Endothelial cell of umbilical vein (primary cell): ENCODE data around the gene SKI.

Experiments used
- EZH2 ChIP-seq: IDR thresholded peaks from 2 replicates; pipeline ENCODE4 v1.6.1; 2012; ENCODE audit warnings: borderline replicate concordance, low read depth, mild to moderate bottlenecking, moderate library complexity, low read length, inconsistent platforms; ENCODE audit not compliant: severe bottlenecking
- FOS ChIP-seq: IDR thresholded peaks from 2 replicates; pipeline ENCODE4 v1.6.1; 2011; ENCODE audit warnings: mild to moderate bottlenecking, low read length, moderate library complexity, borderline replicate concordance; ENCODE audit not compliant: insufficient read depth
- GATA2 ChIP-seq: IDR thresholded peaks from 2 replicates; pipeline ENCODE4 v1.7.0; 2011; ENCODE audit warnings: low read depth, mild to moderate bottlenecking, moderate library complexity, mixed read lengths, low read length; ENCODE audit not compliant: insufficient read length, insufficient read depth
- MYC ChIP-seq: IDR thresholded peaks from one replicate; pipeline ENCODE4 v1.6.1; 2011; ENCODE audit warnings: mild to moderate bottlenecking, low read depth, low read length
- POLR2A ChIP-seq: IDR thresholded peaks from 2 replicates; pipeline ENCODE4 v1.6.1; 2012; ENCODE audit warnings: low read depth, mild to moderate bottlenecking, control low read depth, low read length
- POLR2AphosphoS5 ChIP-seq: IDR thresholded peaks from 2 replicates; pipeline ENCODE4 v1.6.1; 2012; ENCODE audit warnings: low read depth, mild to moderate bottlenecking, control low read depth, low read length, moderate library complexity; ENCODE audit not compliant: insufficient read depth
- TF ChIP-seq, protein P1 (sequence below), 2 donors: IDR thresholded peaks; 1 replicate in 1 of 2; 2 replicates in 1 of 2; pipeline ENCODE4 v1.5.1; 2011; ENCODE audit warnings: low read length in 2 of 2, mild to moderate bottlenecking in 2 of 2, moderate library complexity in 2 of 2, control low read depth in 1 of 2, inconsistent platforms in 1 of 2, low read depth in 1 of 2; ENCODE audit not compliant: insufficient read depth in 1 of 2; ENCODE audit errors: extremely low read depth in 1 of 2
- TF ChIP-seq, protein P2 (sequence below): IDR thresholded peaks from 2 replicates; pipeline ENCODE4 v1.6.1; 2011; ENCODE audit not compliant: insufficient read depth, insufficient read length

- TF ChIP-seq, protein P1, sequence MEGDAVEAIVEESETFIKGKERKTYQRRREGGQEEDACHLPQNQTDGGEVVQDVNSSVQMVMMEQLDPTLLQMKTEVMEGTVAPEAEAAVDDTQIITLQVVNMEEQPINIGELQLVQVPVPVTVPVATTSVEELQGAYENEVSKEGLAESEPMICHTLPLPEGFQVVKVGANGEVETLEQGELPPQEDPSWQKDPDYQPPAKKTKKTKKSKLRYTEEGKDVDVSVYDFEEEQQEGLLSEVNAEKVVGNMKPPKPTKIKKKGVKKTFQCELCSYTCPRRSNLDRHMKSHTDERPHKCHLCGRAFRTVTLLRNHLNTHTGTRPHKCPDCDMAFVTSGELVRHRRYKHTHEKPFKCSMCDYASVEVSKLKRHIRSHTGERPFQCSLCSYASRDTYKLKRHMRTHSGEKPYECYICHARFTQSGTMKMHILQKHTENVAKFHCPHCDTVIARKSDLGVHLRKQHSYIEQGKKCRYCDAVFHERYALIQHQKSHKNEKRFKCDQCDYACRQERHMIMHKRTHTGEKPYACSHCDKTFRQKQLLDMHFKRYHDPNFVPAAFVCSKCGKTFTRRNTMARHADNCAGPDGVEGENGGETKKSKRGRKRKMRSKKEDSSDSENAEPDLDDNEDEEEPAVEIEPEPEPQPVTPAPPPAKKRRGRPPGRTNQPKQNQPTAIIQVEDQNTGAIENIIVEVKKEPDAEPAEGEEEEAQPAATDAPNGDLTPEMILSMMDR (IDR thresholded peaks at IDR 0.05; ENCODE audit: extremely low read depth in 1 of 2, insufficient read depth in 1 of 2, low read depth in 1 of 2, low read length in 2 of 2) = no peak
- TF ChIP-seq, protein P2, sequence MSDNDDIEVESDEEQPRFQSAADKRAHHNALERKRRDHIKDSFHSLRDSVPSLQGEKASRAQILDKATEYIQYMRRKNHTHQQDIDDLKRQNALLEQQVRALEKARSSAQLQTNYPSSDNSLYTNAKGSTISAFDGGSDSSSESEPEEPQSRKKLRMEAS = no peak
- TF ChIP-seq EZH2 (no peak), POLR2A (no peak), POLR2AphosphoS5 (no peak), GATA2 (no peak), FOS (no peak), MYC (no peak)
Measured at GRCh38 chr1:2328676-2329455, 100.7 kb downstream of the SKI start.
